Neuron (in vitro differentiated cells): ENCODE data around the gene XXYLT1.

ENCODE experiments used
- H2AFZ ChIP-seq: one replicate; pipeline ENCODE4 v1.6.1; 2013; ENCODE audit warnings: low read depth, mild to moderate bottlenecking, inconsistent platforms, low read length, moderate library complexity
- H3K27me3 ChIP-seq: one replicate; pipeline ENCODE4 v1.6.1; 2013; ENCODE audit warnings: low read length; ENCODE audit not compliant: insufficient read depth
- H3K36me3 ChIP-seq: one replicate; pipeline ENCODE4 v1.6.1; 2013; ENCODE audit warnings: low read length; ENCODE audit not compliant: insufficient read depth
- H3K4me1 ChIP-seq: one replicate; pipeline ENCODE4 v1.6.1; 2013; ENCODE audit warnings: low read length; ENCODE audit not compliant: insufficient read depth
- H3K4me3 ChIP-seq: 2 replicates; pipeline ENCODE4 v1.5.1; 2013; ENCODE audit warnings: mild to moderate bottlenecking, low read length, moderate library complexity
- H3K9me3 ChIP-seq: one replicate; pipeline ENCODE4 v1.6.1; 2013; ENCODE audit warnings: low read length

Gene XXYLT1

GRCh38 chr3:195209847-195210265, 61.1 kb downstream of the XXYLT1 start:
- H2AFZ ChIP-seq, result no peak overlapping the region
- no peaks in the 10 kb centered on the region for H3K27me3 ChIP-seq
- H3K36me3 ChIP-seq, result no peaks in the 10 kb centered on the region
- no peak overlapping the region for H3K4me3 ChIP-seq
- H3K9me3 ChIP-seq, result peaks cover 12% of the 10 kb centered on the region
- H3K4me1 ChIP-seq, result peaks cover 17% of the 10 kb centered on the region

- Histone ChIP-seq H3K9me3 (peaks cover 9% of the 10 kb centered on the region), H3K4me1 (peaks cover 23% of the 10 kb centered on the region), H3K4me3 (no peak overlapping the region), H3K27me3 (no peaks in the 10 kb centered on the region), H3K36me3 (no peaks in the 10 kb centered on the region), H2AFZ (no peak overlapping the region)
Measured at GRCh38 chr3:195209083-195209846, 61.7 kb downstream of the XXYLT1 start.

GRCh38 chr3:195208631-195209030, 62.3 kb downstream of the XXYLT1 start:
- no peak overlapping the region for H3K4me3 ChIP-seq
- peaks cover 30% of the 10 kb centered on the region for H3K4me1 ChIP-seq
- H3K27me3 ChIP-seq, result no peaks in the 10 kb centered on the region
- H3K9me3 ChIP-seq, result peaks cover 5% of the 10 kb centered on the region
- no peaks in the 10 kb centered on the region for H3K36me3 ChIP-seq
- no peak overlapping the region for H2AFZ ChIP-seq

- Histone ChIP-seq H3K4me1 (peaks cover 34% of the 10 kb centered on the region), H3K9me3 (peaks cover 5% of the 10 kb centered on the region), H3K4me3 (no peak overlapping the region), H3K27me3 (no peaks in the 10 kb centered on the region), H3K36me3 (no peaks in the 10 kb centered on the region), H2AFZ (no peak overlapping the region)
Measured at GRCh38 chr3:195208183-195208582, 62.8 kb downstream of the XXYLT1 start.

GRCh38 chr3:195207731-195208130, 63.2 kb downstream of the XXYLT1 start:
- Histone ChIP-seq H3K4me3 (no peak overlapping the region), H2AFZ (no peak overlapping the region), H3K9me3 (peaks cover 5% of the 10 kb centered on the region), H3K36me3 (no peaks in the 10 kb centered on the region), H3K27me3 (no peaks in the 10 kb centered on the region), H3K4me1 (peaks cover 38% of the 10 kb centered on the region)

- Histone ChIP-seq H3K36me3 (no peaks in the 10 kb centered on the region), H2AFZ (no peak overlapping the region), H3K27me3 (no peaks in the 10 kb centered on the region), H3K4me3 (no peak overlapping the region), H3K4me1 (peaks cover 38% of the 10 kb centered on the region), H3K9me3 (peaks cover 3% of the 10 kb centered on the region)
Measured at GRCh38 chr3:195207056-195207455, 63.9 kb downstream of the XXYLT1 start.

- H2AFZ ChIP-seq, result no peak overlapping the region
- H3K36me3 ChIP-seq, result no peaks in the 10 kb centered on the region
- H3K27me3 ChIP-seq, result no peaks in the 10 kb centered on the region
- peaks cover 38% of the 10 kb centered on the region for H3K4me1 ChIP-seq
- no peaks in the 10 kb centered on the region for H3K9me3 ChIP-seq
- H3K4me3 ChIP-seq, result peak overlapping the region; percentile 3
Measured at GRCh38 chr3:195204360-195205163, 66.4 kb downstream of the XXYLT1 start.

GRCh38 chr3:195203606-195204005, 67.4 kb downstream of the XXYLT1 start:
- Histone ChIP-seq H3K27me3 (no peaks in the 10 kb centered on the region), H3K4me1 (peaks cover 40% of the 10 kb centered on the region), H2AFZ (no peak overlapping the region), H3K4me3 (peak overlapping the region; percentile 7), H3K9me3 (no peaks in the 10 kb centered on the region), H3K36me3 (no peaks in the 10 kb centered on the region)

GRCh38 chr3:195201295-195201694, 69.7 kb downstream of the XXYLT1 start:
- H3K4me1 ChIP-seq, result peaks cover 42% of the 10 kb centered on the region
- H3K9me3 ChIP-seq, result no peaks in the 10 kb centered on the region
- no peak overlapping the region for H3K4me3 ChIP-seq
- no peaks in the 10 kb centered on the region for H3K36me3 ChIP-seq
- H2AFZ ChIP-seq, result no peak overlapping the region
- no peaks in the 10 kb centered on the region for H3K27me3 ChIP-seq

GRCh38 chr3:195200010-195200822, 70.7 kb downstream of the XXYLT1 start:
- Histone ChIP-seq H3K4me3 (no peak overlapping the region), H3K27me3 (no peaks in the 10 kb centered on the region), H3K4me1 (peaks cover 46% of the 10 kb centered on the region), H3K9me3 (no peaks in the 10 kb centered on the region), H3K36me3 (no peaks in the 10 kb centered on the region), H2AFZ (no peak overlapping the region)

GRCh38 chr3:195198426-195199346, 72.3 kb downstream of the XXYLT1 start:
- Histone ChIP-seq H3K4me3 (no peak overlapping the region), H3K4me1 (peaks cover 39% of the 10 kb centered on the region), H3K9me3 (no peaks in the 10 kb centered on the region), H3K36me3 (no peaks in the 10 kb centered on the region), H2AFZ (no peak overlapping the region), H3K27me3 (no peaks in the 10 kb centered on the region)

- H3K4me3 ChIP-seq, result no peak overlapping the region
- H3K4me1 ChIP-seq, result peaks cover 31% of the 10 kb centered on the region
- no peaks in the 10 kb centered on the region for H3K27me3 ChIP-seq
- H3K9me3 ChIP-seq, result no peaks in the 10 kb centered on the region
- no peak overlapping the region for H2AFZ ChIP-seq
- no peaks in the 10 kb centered on the region for H3K36me3 ChIP-seq
Measured at GRCh38 chr3:195197765-195198425, 73.1 kb downstream of the XXYLT1 start.
